ENCODE measurements around the gene DNAJC16. TPM values are rescaled to one million over a fixed set of nuclear protein-coding genes. Genes with fewer than 3 reads are reported as not detected.

Gene DNAJC16
- total and polyA plus RNA-seq, 4 donors: 3.3 to 14.2 (median 11.1) TPM

GRCh38 chr1:15620155-15620545, 93.5 kb downstream of the DNAJC16 start:
- Histone ChIP-seq H3K4me1 (ENCODE audit: control insufficient read depth in 4 of 4, insufficient read depth in 4 of 4, low read length in 3 of 4) (peaks cover 11 to 69% (median 54%) of the 10 kb centered on the region in 4 donors), H3K9ac (ENCODE audit: low read depth in 1 of 2, low read length in 2 of 2) (no peak overlapping the region), H3K9me3 (ENCODE audit: control insufficient read depth in 4 of 4, low read length in 3 of 4) (no peaks in the 10 kb centered on the region), H3K27me3 (ENCODE audit: control insufficient read depth in 4 of 4, insufficient read depth in 4 of 4, low read length in 3 of 4) (no peaks in the 10 kb centered on the region), H3K36me3 (ENCODE audit: control insufficient read depth in 4 of 4, insufficient read depth in 3 of 4, low read depth in 1 of 4, low read length in 3 of 4) (peaks cover 0 to 2% (median 0%) of the 10 kb centered on the region in 4 donors), H3K27ac (ENCODE audit: low read depth in 1 of 2, low read length in 2 of 2) (peak overlapping the region; percentile 97 to 99), H3K4me3 (ENCODE audit: low read depth in 1 of 3, low read length in 3 of 3) (peak overlapping the region in 2 of 3 donors; percentile 55 to 85)
- no peak for DNase-seq (ENCODE audit: low spot score)
- WGBS: 10% methylated on average over 1 of the region's 1 CpG
- no peak for TF ChIP-seq FOXA1 (IDR thresholded peaks at IDR 0.05)
- TF ChIP-seq, protein P1, sequence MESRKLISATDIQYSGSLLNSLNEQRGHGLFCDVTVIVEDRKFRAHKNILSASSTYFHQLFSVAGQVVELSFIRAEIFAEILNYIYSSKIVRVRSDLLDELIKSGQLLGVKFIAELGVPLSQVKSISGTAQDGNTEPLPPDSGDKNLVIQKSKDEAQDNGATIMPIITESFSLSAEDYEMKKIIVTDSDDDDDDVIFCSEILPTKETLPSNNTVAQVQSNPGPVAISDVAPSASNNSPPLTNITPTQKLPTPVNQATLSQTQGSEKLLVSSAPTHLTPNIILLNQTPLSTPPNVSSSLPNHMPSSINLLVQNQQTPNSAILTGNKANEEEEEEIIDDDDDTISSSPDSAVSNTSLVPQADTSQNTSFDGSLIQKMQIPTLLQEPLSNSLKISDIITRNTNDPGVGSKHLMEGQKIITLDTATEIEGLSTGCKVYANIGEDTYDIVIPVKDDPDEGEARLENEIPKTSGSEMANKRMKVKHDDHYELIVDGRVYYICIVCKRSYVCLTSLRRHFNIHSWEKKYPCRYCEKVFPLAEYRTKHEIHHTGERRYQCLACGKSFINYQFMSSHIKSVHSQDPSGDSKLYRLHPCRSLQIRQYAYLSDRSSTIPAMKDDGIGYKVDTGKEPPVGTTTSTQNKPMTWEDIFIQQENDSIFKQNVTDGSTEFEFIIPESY (IDR thresholded peaks at IDR 0.05): no peak
- no peak for TF ChIP-seq YY1 (IDR thresholded peaks at IDR 0.05)
- no peak for TF ChIP-seq CTCF (IDR thresholded peaks at IDR 0.05; ENCODE audit: low read depth, low read length, missing input control)
- TF ChIP-seq RXRA (IDR thresholded peaks at IDR 0.05): no peak
- no peak for TF ChIP-seq GABPA (IDR thresholded peaks at IDR 0.05 in 1 of 2, conservative IDR thresholded peaks at IDR 0.05 in 1 of 2)
- no peak for TF ChIP-seq EGR1 (IDR thresholded peaks at IDR 0.05; ENCODE audit: low read depth in 2 of 2)
- no peak for TF ChIP-seq NR2F2 (IDR thresholded peaks at IDR 0.05)
- no peak for TF ChIP-seq JUND (IDR thresholded peaks at IDR 0.05)
- no peak for TF ChIP-seq SP1 (IDR thresholded peaks at IDR 0.05)

GRCh38 chr1:15620902-15621682, 94.4 kb downstream of the DNAJC16 start:
- Histone ChIP-seq H3K36me3 (ENCODE audit: control insufficient read depth in 4 of 4, insufficient read depth in 3 of 4, low read depth in 1 of 4, low read length in 3 of 4) (peaks cover 0 to 2% (median 0%) of the 10 kb centered on the region in 4 donors), H3K9me3 (ENCODE audit: control insufficient read depth in 4 of 4, low read length in 3 of 4) (no peaks in the 10 kb centered on the region), H3K4me3 (ENCODE audit: low read depth in 1 of 3, low read length in 3 of 3) (no peak overlapping the region), H3K27me3 (ENCODE audit: control insufficient read depth in 4 of 4, insufficient read depth in 4 of 4, low read length in 3 of 4) (no peaks in the 10 kb centered on the region), H3K27ac (ENCODE audit: low read depth in 1 of 2, low read length in 2 of 2) (no peak overlapping the region), H3K9ac (ENCODE audit: low read depth in 1 of 2, low read length in 2 of 2) (no peak overlapping the region), H3K4me1 (ENCODE audit: control insufficient read depth in 4 of 4, insufficient read depth in 4 of 4, low read length in 3 of 4) (peaks cover 14 to 74% (median 58%) of the 10 kb centered on the region in 4 donors)
- DNase-seq (ENCODE audit: low spot score): no peak
- TF ChIP-seq CTCF (IDR thresholded peaks at IDR 0.05; ENCODE audit: low read depth, low read length, missing input control) (no peak), TAF1 (conservative IDR thresholded peaks at IDR 0.05) (no peak), JUND (IDR thresholded peaks at IDR 0.05) (no peak), RAD21 (IDR thresholded peaks at IDR 0.05) (no peak), GABPA (IDR thresholded peaks at IDR 0.05 in 1 of 2, conservative IDR thresholded peaks at IDR 0.05 in 1 of 2) (no peak), RXRA (IDR thresholded peaks at IDR 0.05) (no peak), FOXA2 (IDR thresholded peaks at IDR 0.05) (no peak)
- TF ChIP-seq, protein P1 (IDR thresholded peaks at IDR 0.05): no peak
- TF ChIP-seq, protein P2, sequence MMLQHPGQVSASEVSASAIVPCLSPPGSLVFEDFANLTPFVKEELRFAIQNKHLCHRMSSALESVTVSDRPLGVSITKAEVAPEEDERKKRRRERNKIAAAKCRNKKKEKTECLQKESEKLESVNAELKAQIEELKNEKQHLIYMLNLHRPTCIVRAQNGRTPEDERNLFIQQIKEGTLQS (IDR thresholded peaks at IDR 0.05): no peak
- TF ChIP-seq, protein P3, sequence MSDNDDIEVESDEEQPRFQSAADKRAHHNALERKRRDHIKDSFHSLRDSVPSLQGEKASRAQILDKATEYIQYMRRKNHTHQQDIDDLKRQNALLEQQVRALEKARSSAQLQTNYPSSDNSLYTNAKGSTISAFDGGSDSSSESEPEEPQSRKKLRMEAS (IDR thresholded peaks at IDR 0.05): no peak
- WGBS: 93% methylated on average over 7 of the region's 7 CpGs
